HG02870 (cell line): ENCODE results near the gene AGL.
"Not testable (repeated sequence)": the region's sequence is repeated elsewhere in the genome, so short reads cannot be mapped to it uniquely, and the experiment has no call there.

ENCODE experiments used
- ATAC-seq: cut with Tn5 transposase; IDR thresholded peaks from one replicate; pipeline ENCODE4 v1.9.1; 2021; ENCODE audit warnings: mild to moderate bottlenecking, moderate library complexity; ENCODE audit not compliant: unreplicated experiment

AGL gene

GRCh38 chr1:99972066-99972465, 121.9 kb downstream of the AGL start:
- not testable (repeated sequence) for ATAC-seq
